GM18870 (cell line): ENCODE results near the gene LYRM4.
"Not testable (repeated sequence)": the region's sequence is repeated elsewhere in the genome, so short reads cannot be mapped to it uniquely, and the experiment has no call there.

Experiments
- ATAC-seq: cut with Tn5 transposase; IDR thresholded peaks from one replicate; pipeline ENCODE4 v1.9.1; 2021; ENCODE audit warnings: moderate library complexity; ENCODE audit not compliant: unreplicated experiment

LYRM4 gene

DNA sequence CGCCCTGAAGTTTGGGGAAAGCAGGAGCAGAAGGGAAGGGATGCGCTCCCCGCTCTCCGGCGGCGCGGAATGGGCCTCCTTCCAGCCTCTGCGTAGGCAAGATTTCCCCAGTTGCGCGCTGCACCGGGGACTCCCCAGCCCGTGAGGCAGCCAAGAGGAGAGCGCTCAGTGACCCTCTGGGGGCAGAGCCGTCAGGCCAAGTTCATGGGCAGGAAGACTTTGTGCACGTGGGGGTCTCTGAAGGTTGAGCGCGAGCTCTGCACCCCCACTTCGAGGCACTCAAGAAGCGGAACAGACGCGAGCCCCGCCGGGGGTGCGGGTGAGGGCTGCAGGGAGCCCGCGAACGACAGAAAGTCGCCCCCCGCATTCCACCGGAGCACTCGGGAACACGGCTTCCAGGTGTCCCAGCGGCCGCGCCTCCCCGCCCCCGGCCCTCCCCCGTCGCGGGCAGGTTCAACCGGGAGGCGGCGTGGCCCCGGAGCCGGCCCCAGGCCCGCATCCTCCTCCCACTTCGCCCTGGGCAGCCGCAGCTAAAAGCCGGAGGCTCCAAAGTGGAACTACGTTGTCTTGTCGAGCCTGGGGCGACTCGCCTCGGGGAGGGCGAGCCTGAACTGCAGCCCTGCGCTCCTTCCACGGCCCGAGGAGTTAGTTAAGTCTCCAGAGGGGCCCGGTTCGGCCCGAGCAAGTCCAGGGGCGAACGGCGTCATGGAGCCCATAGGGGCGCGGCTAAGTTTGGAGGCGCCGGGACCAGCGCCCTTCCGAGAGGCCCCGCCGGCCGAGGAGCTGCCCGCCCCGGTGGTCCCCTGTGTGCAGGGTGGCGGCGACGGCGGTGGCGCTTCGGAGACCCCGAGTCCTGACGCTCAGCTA lies 175.7 kb downstream of the LYRM4 start, which contains the start of gene PPP1R3G:
TSS of gene PPP1R3G (plus strand) at position 561 of the 867 bp plus-strand sequence. CDS start at position 706, 145 bp downstream.
- ATAC-seq = no peak

GRCh38 chr6:5084360-5084780 lies 176.4 kb downstream of the LYRM4 start:
- ATAC-seq = no peak

- no peak for ATAC-seq
Observed at GRCh38 chr6:5083813-5084359, 176.9 kb downstream of the LYRM4 start.

GRCh38 chr6:5083307-5083583 lies 177.5 kb downstream of the LYRM4 start:
- ATAC-seq = no peak

DNA sequence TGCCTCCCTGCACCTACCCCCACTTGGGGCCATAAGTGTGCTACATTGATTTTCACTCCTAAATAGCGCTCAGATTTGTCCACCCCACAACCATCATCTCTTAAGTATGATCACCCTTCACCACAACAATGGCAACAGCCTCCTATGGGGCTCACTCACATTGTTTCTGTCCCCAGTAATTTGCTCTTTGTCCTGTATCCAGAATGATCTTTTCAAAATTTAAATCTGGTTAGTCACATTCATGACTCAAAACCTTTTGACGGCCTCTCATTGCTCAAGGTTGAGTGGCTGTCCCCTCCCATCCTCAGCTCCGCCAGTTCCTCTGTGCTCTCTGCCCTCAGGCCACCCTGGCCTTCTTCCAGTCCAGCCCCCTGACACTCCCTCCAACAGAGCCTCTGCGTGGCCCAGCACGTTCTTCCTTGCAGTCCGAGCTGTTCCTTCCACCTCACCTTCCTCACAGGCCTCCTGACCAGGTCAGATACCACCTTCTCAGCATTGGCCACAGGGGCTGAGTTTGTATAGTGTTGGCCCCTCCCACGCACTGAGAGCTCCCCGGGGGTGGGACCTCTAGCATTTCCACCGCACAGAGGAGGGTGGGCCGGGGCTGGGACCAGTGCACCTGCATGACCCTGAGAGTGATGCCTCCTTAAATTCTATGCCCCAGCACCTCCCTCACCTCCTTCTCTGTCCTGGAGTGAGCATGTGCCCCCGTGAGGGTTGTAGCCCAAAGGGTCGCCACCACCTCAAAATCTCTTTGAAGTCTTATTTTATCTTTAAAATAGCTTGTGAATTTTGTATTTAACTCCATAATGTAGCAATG lies 178.1 kb downstream of the LYRM4 start:
- ATAC-seq = no peak

DNA sequence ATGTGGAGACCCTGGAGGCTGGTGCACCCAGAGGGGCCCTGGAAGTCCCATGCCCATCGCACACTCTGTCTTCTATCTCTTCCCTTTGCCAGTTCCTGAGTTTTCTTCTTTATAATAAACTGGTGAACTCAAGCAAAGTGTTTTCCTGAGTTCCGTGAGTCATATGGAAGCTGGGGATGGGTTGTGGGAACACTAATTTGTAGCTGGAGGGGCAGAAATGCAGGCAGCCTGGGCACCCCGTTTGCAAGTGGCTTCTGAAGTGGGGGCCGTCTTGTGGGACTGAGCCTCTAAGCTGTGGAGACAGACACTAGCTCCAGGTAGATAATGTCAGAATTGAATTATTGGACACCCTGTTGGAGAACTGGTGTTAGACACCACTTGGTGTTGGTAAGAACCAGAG lies 178.8 kb downstream of the LYRM4 start:
- no peak for ATAC-seq

DNA sequence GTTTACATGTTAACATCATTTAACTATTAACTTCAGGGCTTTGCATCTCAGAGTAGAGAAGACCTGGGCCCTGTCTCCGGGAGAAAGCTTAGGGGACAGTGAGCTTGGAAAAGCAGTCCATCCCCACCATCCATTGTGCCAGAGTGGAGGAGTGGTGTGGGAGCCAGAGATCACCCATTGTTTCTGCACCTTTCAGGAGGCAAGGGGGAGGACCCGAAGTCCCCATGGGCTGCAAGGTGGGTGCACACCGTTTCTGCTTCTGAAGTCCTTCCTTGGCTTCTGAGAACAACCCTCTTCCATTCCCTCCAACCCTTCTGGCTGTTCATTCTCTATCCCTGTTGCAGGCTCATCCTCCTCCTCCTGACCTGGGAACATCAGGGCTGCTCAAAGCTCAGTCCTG lies 179.6 kb downstream of the LYRM4 start:
- no peak for ATAC-seq

- ATAC-seq = no peak
Observed at GRCh38 chr6:5080574-5080973, 180.2 kb downstream of the LYRM4 start.

DNA sequence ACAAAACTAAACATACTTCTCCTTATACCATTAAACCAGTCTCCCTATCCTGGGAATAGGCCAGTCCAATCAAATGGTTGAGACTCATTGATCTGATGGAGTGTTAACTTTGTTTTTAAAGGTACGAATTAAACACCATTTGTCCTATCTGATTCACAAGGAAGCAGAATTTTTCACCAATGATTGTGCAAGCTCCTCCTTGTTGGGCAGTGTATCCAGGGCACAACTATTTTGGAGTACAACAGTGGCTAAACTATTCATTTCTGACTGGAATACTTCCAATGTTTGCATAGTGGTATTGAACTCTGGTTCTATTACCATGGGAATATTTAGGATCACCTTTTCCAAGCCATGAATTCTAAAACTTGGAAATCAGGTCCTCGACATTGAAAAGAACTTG lies 181.1 kb downstream of the LYRM4 start:
- ATAC-seq = no peak

GRCh38 chr6:5078121-5078669 lies 182.6 kb downstream of the LYRM4 start:
- no peak for ATAC-seq

DNA sequence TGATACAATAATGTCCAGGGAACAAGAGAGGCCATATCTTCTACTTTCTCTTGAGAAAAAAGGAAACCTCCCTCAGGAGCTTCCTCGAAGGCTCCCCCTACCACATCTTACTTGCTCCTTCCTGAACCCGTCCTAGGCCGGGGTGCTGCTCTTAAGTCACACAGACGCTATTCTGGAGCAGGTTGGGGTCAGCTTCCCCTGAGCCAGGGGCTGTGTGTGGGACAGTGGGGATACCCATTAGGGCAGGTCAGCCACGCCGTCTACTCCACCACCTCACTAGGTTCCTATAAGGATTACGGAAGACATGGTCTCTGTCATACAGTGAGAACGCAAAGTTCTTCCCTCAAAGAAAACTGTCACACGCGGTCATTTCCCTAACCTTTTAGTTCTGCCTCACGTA lies 183.8 kb downstream of the LYRM4 start:
- ATAC-seq = no peak

- ATAC-seq = no peak
Observed at GRCh38 chr6:5073992-5074391, 186.8 kb downstream of the LYRM4 start.

GRCh38 chr6:5072440-5072839 lies 188.3 kb downstream of the LYRM4 start:
- peak; percentile 68 for ATAC-seq

DNA sequence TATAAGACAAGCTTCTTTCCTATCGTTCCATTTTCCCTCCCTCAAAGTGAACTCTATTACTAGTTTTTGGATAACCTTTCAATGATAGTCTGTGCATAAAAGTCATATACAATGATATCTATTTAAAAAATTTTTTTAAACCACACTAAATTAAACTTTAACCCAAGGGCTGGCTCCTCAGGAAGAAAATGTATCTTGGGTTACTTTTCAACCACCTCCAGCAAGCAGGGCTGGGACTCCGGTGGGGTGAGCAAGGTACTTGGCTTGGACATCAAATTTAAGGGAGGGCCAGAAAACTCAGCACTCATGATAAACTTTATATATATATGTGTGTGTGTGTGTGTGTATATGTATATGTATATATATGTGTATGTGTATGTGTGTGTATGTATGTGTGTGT lies 189.5 kb downstream of the LYRM4 start:
- ATAC-seq = no peak

GRCh38 chr6:5068153-5068751 lies 192.5 kb downstream of the LYRM4 start:
- no peak for ATAC-seq

DNA sequence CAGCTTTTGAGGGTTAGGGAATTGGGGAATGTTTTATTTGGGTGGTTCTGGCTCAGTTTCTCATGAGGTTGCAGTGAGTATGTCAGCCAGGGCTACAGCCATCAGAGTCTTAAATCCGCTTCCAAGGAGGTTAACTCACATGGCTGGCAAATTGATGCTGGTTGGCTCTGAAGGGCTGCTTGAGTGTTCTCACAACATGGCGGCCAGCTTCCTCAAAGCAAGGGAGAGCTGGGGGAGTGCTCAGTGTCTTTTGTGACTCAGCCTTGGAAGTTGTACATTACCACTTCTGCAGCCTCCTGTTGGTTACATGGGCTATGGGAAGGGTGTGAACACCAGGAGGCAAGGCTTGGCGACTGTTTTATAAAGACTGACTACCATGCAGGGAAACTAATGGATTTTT lies 193.4 kb downstream of the LYRM4 start:
- ATAC-seq = no peak

DNA sequence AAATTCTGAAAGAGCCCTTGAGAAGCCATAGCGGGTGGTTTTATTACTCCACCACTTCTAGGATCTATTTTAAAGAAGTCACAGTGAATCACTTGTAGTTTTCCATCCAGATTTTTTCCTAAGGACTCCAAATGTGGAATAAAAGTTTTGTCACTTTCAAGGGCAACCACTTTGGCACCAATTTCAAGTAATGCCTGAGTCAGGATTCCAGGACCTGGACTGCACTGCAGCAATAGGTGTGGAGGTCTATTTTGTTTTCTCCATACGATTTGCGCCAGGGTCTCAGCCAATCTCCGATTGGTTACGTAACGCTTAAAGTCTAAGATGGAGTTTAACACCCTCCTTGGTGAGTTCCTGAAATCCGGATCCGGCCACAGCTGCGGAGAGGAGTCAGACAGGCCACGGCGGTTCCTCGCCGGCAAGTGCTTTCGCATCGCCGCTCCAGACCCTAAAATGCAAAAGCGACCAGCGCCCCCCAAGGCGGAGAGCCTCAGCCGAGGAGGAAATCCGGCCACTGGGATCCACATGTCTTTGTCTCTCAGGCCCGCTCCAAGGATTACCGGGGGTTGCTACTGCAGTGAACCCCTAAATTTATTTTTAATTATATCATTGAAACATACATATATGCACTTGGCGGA lies 194.2 kb downstream of the LYRM4 start:
- ATAC-seq = no peak

DNA sequence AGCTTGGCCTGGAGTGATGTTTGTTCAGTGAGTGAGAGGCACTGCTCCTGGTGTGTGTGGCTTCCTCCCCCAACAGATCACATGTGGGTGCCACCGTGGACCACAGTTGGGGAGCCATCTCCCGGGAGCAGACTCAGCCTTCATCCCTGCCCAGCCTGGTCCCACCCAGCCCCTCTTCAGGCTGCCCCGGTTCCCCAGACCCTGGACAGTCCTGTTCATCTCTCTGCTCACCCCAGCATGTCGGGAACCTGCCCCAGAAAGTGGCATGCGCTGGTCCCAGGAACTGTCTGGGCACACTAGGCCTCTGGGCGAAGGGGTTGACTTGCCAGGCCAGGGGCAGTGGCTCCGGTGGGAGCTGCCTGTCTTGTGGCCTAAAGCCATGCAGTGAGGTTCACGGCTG lies 197.1 kb downstream of the LYRM4 start:
- no peak for ATAC-seq

GRCh38 chr6:5061152-5061551 lies 199.6 kb downstream of the LYRM4 start:
- ATAC-seq = no peak

- ATAC-seq = not testable (repeated sequence)
Observed at GRCh38 chr6:5060439-5060838, 200.3 kb downstream of the LYRM4 start.
